ENCODE measurements around the gene ZC3H13.

The ZC3H13 gene

DNA sequence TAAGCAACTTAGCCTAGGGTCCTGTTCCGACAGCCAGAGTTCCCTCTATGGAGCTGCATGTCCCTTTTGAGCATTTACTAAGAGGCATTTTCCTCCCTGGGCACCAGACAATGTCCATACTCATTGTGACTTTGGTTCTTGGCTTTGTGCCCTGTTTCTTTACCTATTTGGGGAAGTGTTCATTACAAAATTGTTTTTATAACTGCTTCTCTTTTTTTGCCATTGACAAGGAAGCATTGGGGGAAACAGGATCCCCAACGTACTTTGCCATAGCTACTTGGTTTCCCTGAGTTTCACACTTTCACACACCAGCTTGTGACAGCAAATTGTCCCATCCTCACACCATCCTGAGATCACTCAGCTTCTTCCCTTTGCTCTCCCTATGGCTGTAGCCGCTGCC lies 119.9 kb downstream of the ZC3H13 start:
- DNase-seq, result no peak

DNA sequence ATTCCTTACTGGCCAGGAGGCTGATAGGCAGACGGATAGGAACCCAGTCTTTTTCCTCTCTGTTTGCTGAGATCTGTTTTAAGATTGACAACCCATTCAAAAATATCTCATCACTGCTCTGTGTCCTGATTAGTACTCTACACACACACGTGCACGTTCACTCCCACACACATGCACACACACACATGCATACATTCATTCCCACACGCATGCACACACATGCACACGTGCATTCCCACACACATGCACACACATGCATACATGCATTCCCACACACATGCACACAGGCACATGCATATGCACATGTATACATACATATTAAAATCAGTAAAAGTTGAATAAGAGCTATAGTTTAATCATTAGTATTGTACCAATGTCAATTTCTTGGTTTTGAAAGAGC lies 120.4 kb downstream of the ZC3H13 start:
- no peak for DNase-seq

DNA sequence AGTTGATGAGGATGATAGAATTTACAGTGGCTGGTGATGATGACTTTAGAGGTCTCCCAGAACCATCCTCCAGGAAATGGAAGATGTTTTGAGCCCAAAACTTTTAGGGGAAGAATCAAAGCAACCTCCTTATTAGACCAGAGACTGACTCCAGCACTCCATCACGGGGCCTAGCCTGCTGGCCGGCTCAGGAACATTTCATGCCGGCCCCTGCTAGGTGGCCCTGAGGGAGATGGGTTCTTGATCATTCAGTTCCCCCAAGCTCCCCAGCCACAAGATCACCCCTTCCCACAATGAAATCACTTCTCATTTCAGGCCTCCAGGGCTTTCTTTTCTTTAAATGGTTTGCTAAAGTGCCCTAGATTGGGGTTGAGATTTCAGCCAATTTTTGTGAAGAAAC lies 121.3 kb downstream of the ZC3H13 start:
- DNase-seq, result no peak

DNA sequence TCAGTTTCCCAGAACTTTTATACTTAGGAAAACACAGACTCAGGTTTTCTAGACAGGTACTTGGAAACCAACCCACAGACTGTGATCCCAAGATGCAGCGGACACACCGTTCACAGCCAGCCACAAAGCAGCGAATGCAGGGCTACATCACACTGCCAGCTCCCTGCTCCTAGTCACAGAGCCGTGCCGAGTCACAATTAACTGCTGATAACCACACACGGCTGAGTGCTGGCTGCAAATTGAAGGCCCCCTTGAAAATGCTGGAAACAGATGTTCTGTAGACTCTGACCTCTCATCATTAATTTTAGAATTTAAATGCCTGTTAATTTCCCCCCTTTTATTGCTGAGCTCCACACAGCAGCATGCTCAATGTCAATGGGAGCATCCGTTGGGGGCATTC lies 122.4 kb downstream of the ZC3H13 start:
- no peak for DNase-seq

DNA sequence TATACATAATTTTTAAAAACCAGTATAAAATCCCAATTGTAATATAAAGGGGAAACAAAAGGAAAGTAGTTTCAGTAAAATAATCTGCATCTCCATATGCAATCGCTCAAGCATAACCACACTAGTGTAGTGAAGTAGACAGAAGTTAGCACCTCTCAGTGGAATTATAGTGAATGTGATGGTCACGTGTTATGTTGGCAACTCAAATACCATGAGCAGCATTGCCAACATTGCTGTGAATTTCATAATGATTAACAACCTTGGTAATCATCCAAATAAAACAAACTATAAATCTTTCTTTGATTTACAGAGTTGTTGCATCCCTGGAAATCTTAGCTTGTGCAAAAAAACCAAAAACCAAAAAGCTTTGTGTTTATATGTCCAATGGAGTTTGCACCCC lies 123.7 kb downstream of the ZC3H13 start:
- no peak for DNase-seq

DNA sequence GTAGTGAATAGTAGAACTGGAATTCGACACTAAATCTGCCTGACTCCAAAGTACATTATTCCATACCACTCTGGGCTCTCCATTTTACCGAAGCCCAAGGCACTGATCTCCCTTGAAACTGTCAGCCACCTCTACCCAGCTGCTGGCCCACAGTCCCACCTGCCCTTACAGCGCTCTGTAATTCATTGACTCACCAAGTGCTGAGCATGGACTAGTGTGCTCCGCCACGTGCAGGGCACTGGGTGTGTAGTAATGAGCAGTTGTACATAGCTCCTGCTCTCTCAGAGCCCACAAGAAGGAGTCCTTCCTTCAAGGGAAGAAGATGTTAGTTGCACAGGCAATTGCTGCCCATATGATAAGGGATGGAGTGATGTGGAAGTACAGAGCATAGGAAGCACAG lies 124.4 kb downstream of the ZC3H13 start:
- DNase-seq, result no peak

DNA sequence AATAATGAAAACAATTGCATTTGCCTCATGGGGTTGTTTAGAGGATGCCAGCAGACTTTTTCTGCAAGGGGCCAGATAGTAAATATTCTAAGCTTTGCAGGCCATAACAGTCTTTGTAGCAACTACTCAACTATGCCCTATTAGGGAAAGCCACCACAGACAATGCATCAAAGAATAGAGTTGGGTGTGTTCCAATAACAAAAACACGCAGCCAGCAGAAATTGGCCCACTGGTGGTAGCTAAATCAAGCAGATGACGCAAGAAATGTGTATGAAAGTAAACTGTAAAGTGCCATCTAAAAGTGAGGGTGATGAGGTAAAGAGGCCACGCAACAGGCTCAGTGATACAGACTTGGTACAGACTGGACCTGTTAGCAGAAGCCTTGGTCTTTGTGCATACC lies 125.8 kb downstream of the ZC3H13 start:
- DNase-seq, result no peak

DNA sequence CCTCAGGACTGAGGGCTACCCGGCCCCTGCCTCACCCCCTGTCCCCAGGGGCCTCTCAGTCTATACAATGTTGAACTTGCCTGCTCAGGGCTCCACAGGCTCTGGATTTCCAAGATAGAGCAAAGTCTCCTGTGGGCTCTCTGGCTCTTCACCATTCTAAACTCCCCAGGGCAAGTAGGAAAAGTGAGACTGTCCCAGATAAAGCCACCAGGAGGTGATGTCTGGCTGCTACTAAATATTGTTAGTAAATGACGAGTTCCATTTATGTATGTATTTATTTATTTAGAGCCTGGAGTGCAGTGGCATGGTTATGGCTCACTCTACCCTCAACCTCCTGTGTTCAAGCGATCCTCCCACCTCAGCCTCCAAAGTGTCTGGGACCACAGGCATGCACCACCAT lies 127.4 kb downstream of the ZC3H13 start:
- no peak for DNase-seq

DNA sequence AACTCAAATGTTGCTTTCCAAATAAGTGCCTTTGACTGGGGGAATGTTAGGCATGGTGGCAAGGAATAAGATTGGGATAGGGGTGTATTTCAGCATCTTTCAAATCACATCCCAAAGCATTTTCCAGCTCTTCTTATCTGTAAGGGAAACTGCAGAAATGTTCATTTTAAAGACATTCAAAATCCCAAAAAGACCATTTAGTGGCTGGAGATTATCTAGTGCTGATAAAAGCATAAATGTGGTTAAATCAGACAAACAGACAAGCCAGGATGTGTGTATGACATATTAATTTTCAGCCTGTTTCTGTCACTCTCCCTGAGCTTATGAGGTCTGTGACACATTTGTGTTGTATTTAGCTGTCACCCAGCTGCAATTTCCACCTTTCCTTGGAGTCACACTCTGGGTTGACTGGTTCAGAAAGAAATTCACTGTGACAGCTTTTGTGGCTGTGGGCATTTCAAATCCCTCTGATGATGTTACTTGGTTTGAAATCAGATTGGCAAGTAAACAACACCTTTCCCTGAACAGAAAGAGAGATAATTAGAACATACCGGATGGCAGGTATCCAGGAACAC lies 131.3 kb downstream of the ZC3H13 start:
- no peak for DNase-seq

DNA sequence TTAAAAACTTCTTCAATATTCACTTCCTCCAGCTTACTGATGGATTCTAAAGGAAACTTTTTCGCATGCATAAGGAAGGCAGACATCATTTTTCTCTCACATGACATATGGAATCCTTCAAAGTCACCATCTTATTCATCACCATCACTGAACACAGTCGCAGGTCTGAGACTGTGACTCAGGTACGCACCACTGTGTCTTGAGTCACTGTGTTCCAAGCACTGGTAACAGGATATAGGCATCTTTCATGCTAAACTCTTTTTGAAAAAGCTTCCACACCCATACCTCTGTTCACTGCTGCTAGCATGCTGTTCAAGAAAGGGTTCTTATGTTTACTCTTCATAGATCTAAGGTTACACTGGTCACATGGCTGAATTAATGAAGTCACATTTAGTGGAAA lies 133.9 kb downstream of the ZC3H13 start:
- DNase-seq, result peak; percentile 1

DNA sequence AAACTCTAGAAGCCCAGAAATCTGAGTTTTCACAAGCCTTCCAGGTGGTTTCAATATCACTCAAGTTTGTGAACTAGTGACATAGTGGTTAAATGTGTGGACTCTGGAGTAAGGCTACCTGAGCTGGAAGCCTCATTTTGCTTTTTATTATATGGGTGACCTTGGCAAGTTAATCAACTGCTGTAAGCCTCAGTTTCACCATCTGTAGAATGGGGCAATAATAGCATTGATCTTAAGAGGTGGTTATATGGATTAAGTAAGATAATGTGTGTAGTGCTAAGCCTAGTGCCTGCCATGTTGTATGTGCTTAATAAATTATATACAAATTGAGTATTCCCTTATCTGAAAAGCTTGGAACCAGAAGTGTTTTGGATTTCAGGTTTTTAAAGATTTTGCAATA lies 135.5 kb downstream of the ZC3H13 start:
- peak; percentile 44 for DNase-seq

DNA sequence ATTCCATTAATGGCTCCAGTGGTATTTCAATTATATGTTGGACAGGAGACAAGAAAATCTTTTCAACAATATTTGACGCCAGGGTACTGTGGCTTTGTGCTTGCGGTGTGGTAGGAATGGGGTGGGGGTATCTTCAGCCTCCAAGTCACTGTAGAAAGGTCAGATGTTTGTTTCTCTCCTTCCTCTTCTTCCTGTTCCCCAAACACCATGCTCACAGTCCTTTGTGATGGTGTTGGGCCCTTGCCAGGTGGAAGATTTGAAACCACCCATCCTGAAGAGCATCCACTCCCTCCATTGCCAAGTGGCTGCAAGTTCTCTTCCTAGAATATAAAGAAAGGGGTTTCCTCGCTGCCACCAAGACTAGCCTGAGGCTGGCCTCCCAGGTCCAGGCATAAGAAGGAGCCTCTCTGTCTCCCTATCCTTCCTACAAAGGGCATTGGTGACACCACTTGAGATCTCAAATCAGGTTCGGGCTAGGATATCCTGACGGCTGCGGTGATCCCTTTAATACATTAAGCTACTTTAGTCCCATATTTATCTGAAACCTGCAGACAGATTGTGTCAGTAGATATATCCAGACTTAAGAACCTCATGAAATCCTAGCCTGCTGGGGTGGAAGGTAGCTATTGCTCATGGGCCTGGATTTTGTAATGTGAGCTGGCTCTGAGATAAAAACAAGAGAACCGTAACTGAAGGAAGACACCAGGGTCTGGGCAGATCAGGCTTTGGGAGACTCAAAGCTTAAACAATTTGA lies 136.7 kb downstream of the ZC3H13 start:
- no peak for DNase-seq

DNA sequence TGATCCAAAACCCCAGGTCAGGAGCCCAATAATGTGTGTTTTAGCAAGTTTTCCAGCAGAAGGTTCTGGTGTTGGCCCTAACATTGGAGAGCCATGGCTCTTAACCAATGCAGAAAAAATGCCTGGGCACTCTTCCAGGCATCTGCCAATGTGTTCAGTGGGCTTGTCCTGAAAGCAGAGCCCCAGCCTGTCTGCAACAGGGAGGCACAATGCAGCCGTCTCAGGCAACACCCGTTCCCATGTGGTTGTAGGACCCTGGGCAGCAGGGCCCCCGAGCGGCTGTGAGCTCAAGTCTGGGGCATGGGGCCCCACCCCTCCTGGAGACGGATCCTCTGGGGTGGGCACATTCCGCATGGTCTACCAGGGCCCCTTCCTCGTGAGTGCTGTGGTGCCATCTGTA lies 142.9 kb downstream of the ZC3H13 start:
- DNase-seq, result no peak

DNA sequence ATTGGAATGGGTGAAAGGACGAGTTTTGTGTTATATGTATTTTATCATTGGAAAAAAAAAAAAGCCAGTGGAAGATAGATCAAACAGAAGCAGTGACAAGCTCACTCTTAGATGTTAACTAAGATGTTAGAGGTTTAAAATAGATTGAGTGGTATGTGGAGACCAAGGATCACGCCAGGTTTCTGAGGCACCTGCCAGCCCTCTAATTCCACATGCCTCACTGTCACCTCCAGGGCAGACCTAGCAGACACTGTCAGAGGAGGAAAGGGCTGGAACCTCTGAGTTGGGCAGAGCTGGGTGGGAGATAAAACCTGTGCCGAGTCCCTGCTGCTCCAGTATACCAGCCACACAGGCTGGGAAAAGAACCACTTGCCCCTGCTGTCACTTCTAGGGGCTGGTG lies 143.5 kb downstream of the ZC3H13 start:
- no peak for DNase-seq

DNA sequence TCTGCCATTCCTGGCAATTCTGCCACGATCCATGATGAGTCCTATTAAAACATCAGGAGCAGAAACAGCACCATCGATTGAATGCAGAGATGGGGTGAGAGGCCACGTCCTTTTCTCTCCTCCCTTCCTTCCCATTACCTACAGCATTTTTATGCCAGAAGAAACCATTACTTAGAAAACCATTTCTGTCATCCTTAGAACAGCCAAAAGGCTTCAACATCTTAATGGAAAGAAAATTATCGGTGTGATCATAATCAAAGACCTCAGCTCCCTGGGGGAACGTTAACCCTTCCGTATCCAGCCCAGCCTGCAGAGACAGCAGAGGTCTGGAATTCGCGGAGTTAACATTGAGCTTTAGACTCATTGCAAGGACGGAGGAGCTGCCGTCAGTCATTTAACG lies 145.0 kb downstream of the ZC3H13 start:
- no peak for DNase-seq

Measured in activated CD4-positive, alpha-beta T cell treated with anti-CD3 and anti-CD28 coated beads, Interleukin-10, Interleukin-2, amounts not matched to agents 100 ng/mL and 50 ng/mL, durations not matched to agents 16 hours and 8 hours (primary cell).